Measurements from ENCODE around the gene PDCD2. TPM values are rescaled to one million over a fixed set of nuclear protein-coding genes. Genes with fewer than 3 reads are reported as not detected.
"Not testable (repeated sequence)": the region's sequence is repeated elsewhere in the genome, so short reads cannot be mapped to it uniquely, and the experiment has no call there.

PDCD2 gene
- total RNA-seq (10 to 100 TPM; 30.6 to 44.7 TPM), polyA plus RNA-seq (10 to 100 TPM; 43.9 to 57.4 TPM)
- long read RNA-seq, donor 1, transcript PDCD2-208 (6 exons, 3,378 nt): major isoform, 20 of 28 reads
- long read RNA-seq, donor 1, partial matches to known transcripts: 0 of 28 reads
- long read RNA-seq, donor 1, other reads (novel, unspliced or antisense): 0 of 28 reads
- long read RNA-seq, donor 2, partial matches to known transcripts: 0 of 13 reads
- long read RNA-seq, donor 2, other reads (novel, unspliced or antisense): 0 of 13 reads
- long read RNA-seq, donor 3, transcript PDCD2-208 (6 exons, 3,378 nt): major isoform, 8 of 12 reads
- long read RNA-seq, donor 3, partial matches to known transcripts: 0 of 12 reads
- long read RNA-seq, donor 3, other reads (novel, unspliced or antisense): 0 of 12 reads
- long read RNA-seq, donor 4, transcript PDCD2-208 (6 exons, 3,378 nt): major isoform, 10 of 22 reads
- long read RNA-seq, donor 4, partial matches to known transcripts: 7 of 22 reads
- long read RNA-seq, donor 4, other reads (novel, unspliced or antisense): 0 of 22 reads
- long read RNA-seq, donor 5, transcript PDCD2-208 (6 exons, 3,378 nt): major isoform, 20 of 30 reads
- long read RNA-seq, donor 5, partial matches to known transcripts: 0 of 30 reads
- long read RNA-seq, donor 5, other reads (novel, unspliced or antisense): 0 of 30 reads

GRCh38 chr6:170584181-170584953 is at the start of gene PDCD2:
TSS of gene PDCD2 (minus strand) at chr6:170584637. CDS start at chr6:170584581, 56 bp downstream.
- H3K4me3 ChIP-seq: peak within 1 kb of the TSS; percentile 100
- ATAC-seq (ENCODE audit: insufficient read depth, low FRiP score) (peak; percentile 97), DNase-seq (peak; percentile 90 to 95 (median 91))
- H3K9me3 ChIP-seq (ENCODE audit: control insufficient read depth in 4 of 4, insufficient read depth in 3 of 4, low read length in 3 of 4): no peaks in the 10 kb centered on the region
- peaks cover 2 to 19% (median 12%) of the 10 kb centered on the region in 4 donors for H3K36me3 ChIP-seq (ENCODE audit: control insufficient read depth in 4 of 4, insufficient read depth in 4 of 4, low read length in 4 of 4)
- 0% methylated on average over 63 to 81 of the region's 81 CpGs for WGBS, 2 donors
- TF ChIP-seq, protein P1, sequence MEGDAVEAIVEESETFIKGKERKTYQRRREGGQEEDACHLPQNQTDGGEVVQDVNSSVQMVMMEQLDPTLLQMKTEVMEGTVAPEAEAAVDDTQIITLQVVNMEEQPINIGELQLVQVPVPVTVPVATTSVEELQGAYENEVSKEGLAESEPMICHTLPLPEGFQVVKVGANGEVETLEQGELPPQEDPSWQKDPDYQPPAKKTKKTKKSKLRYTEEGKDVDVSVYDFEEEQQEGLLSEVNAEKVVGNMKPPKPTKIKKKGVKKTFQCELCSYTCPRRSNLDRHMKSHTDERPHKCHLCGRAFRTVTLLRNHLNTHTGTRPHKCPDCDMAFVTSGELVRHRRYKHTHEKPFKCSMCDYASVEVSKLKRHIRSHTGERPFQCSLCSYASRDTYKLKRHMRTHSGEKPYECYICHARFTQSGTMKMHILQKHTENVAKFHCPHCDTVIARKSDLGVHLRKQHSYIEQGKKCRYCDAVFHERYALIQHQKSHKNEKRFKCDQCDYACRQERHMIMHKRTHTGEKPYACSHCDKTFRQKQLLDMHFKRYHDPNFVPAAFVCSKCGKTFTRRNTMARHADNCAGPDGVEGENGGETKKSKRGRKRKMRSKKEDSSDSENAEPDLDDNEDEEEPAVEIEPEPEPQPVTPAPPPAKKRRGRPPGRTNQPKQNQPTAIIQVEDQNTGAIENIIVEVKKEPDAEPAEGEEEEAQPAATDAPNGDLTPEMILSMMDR (IDR thresholded peaks at IDR 0.05; ENCODE audit: control extremely low read depth, extremely low read depth): no peak
- peak within 1 kb of the TSS; percentile 82 to 94 for H3K27ac ChIP-seq (ENCODE audit: low read depth in 1 of 2, low read length in 1 of 2)
- H3K4me1 ChIP-seq (ENCODE audit: control insufficient read depth in 5 of 5, insufficient read depth in 5 of 5, low read length in 5 of 5): peaks cover 0 to 16% (median 1%) of the 10 kb centered on the region in 5 donors
- no peaks in the 10 kb centered on the region for H3K27me3 ChIP-seq (ENCODE audit: control insufficient read depth in 3 of 3, insufficient read depth in 3 of 3, low read length in 2 of 3)
- peak within 1 kb of the TSS; percentile 68 to 70 for H3K9ac ChIP-seq (ENCODE audit: insufficient read depth in 1 of 2, low read length in 2 of 2)

DNA sequence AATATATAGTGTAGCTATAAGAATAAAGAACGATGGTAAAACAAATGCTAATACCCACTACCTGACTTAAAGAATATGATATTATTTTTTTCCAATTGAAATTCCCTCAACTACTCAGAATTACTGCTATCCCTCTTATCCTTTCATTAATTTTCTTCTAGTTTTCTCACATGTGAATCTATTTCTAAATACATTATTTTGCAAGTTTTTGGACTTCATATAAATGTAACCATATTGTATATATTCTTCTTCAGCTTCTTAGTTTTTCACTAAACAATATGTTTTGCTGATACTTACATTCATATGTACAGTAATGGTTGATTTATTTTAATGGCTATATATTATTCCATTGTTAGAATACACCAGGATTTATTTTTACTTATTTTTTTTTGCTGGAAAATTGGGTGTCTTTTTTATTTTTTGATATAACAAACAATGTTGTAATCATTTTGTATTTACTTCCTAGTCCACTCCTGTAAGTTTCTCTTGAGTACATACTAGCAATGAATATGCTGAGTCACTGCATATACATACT is 31.6 kb upstream of the PDCD2 start:
- not testable (repeated sequence) for H3K4me1 ChIP-seq (ENCODE audit: control insufficient read depth in 5 of 5, insufficient read depth in 5 of 5, low read length in 5 of 5); H3K9me3 ChIP-seq (ENCODE audit: control insufficient read depth in 4 of 4, insufficient read depth in 3 of 4, low read length in 3 of 4); DNase-seq; H3K9ac ChIP-seq (ENCODE audit: insufficient read depth in 1 of 2, low read length in 2 of 2); H3K27me3 ChIP-seq (ENCODE audit: control insufficient read depth in 3 of 3, insufficient read depth in 3 of 3, low read length in 2 of 3); H3K36me3 ChIP-seq (ENCODE audit: control insufficient read depth in 4 of 4, insufficient read depth in 4 of 4, low read length in 4 of 4); ATAC-seq (ENCODE audit: insufficient read depth, low FRiP score); H3K4me3 ChIP-seq; H3K27ac ChIP-seq (ENCODE audit: low read depth in 1 of 2, low read length in 1 of 2)
- no CpG with 5 or more reads among the region's 1 CpG for WGBS, 2 donors

- WGBS, 2 donors: 1 to 5% methylated on average over 9 to 16 of the region's 55 CpGs
- not testable (repeated sequence) for H3K9ac ChIP-seq (ENCODE audit: insufficient read depth in 1 of 2, low read length in 2 of 2); DNase-seq; H3K4me3 ChIP-seq; H3K27ac ChIP-seq (ENCODE audit: low read depth in 1 of 2, low read length in 1 of 2); H3K36me3 ChIP-seq (ENCODE audit: control insufficient read depth in 4 of 4, insufficient read depth in 4 of 4, low read length in 4 of 4); H3K9me3 ChIP-seq (ENCODE audit: control insufficient read depth in 4 of 4, insufficient read depth in 3 of 4, low read length in 3 of 4); H3K27me3 ChIP-seq (ENCODE audit: control insufficient read depth in 3 of 3, insufficient read depth in 3 of 3, low read length in 2 of 3); H3K4me1 ChIP-seq (ENCODE audit: control insufficient read depth in 5 of 5, insufficient read depth in 5 of 5, low read length in 5 of 5)
- ATAC-seq (ENCODE audit: insufficient read depth, low FRiP score): peak; percentile 41
Measured at GRCh38 chr6:170612256-170612804, 27.9 kb upstream of the PDCD2 start.

- H3K9ac ChIP-seq (ENCODE audit: insufficient read depth in 1 of 2, low read length in 2 of 2); H3K27me3 ChIP-seq (ENCODE audit: control insufficient read depth in 3 of 3, insufficient read depth in 3 of 3, low read length in 2 of 3); ATAC-seq (ENCODE audit: insufficient read depth, low FRiP score); H3K27ac ChIP-seq (ENCODE audit: low read depth in 1 of 2, low read length in 1 of 2); H3K36me3 ChIP-seq (ENCODE audit: control insufficient read depth in 4 of 4, insufficient read depth in 4 of 4, low read length in 4 of 4); H3K4me1 ChIP-seq (ENCODE audit: control insufficient read depth in 5 of 5, insufficient read depth in 5 of 5, low read length in 5 of 5); H3K9me3 ChIP-seq (ENCODE audit: control insufficient read depth in 4 of 4, insufficient read depth in 3 of 4, low read length in 3 of 4); DNase-seq; H3K4me3 ChIP-seq: not testable (repeated sequence)
- 78 to 81% methylated on average over 8 of the region's 8 CpGs for WGBS, 2 donors
Measured at GRCh38 chr6:170609225-170609624, 24.8 kb upstream of the PDCD2 start.

Data from lung (tissue), 16 donors.